Measurements from ENCODE around the gene CTDSP2.

Gene CTDSP2

GRCh38 chr12:57839996-57840395 lies 6.5 kb downstream of the CTDSP2 start:
- H3K36me3 ChIP-seq (replicated peaks): no peaks in the 10 kb centered on the region
- H3K27ac ChIP-seq: no peak overlapping the region
- in situ Hi-C loops (cut with HindIII; ENCODE audit: low pct_ligation_motif_present, low sequenced_read_pairs): no loop called here
- H3K4me3 ChIP-seq (ENCODE audit: low read depth, low read length): no peak overlapping the region
- no peaks in the 10 kb centered on the region for H3K27me3 ChIP-seq (replicated peaks)
- TF ChIP-seq, protein P1, sequence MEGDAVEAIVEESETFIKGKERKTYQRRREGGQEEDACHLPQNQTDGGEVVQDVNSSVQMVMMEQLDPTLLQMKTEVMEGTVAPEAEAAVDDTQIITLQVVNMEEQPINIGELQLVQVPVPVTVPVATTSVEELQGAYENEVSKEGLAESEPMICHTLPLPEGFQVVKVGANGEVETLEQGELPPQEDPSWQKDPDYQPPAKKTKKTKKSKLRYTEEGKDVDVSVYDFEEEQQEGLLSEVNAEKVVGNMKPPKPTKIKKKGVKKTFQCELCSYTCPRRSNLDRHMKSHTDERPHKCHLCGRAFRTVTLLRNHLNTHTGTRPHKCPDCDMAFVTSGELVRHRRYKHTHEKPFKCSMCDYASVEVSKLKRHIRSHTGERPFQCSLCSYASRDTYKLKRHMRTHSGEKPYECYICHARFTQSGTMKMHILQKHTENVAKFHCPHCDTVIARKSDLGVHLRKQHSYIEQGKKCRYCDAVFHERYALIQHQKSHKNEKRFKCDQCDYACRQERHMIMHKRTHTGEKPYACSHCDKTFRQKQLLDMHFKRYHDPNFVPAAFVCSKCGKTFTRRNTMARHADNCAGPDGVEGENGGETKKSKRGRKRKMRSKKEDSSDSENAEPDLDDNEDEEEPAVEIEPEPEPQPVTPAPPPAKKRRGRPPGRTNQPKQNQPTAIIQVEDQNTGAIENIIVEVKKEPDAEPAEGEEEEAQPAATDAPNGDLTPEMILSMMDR (IDR thresholded peaks at IDR 0.05; ENCODE audit: low read depth, low read length, missing control alignments): no peak
- DNase-seq: no peak

DNA sequence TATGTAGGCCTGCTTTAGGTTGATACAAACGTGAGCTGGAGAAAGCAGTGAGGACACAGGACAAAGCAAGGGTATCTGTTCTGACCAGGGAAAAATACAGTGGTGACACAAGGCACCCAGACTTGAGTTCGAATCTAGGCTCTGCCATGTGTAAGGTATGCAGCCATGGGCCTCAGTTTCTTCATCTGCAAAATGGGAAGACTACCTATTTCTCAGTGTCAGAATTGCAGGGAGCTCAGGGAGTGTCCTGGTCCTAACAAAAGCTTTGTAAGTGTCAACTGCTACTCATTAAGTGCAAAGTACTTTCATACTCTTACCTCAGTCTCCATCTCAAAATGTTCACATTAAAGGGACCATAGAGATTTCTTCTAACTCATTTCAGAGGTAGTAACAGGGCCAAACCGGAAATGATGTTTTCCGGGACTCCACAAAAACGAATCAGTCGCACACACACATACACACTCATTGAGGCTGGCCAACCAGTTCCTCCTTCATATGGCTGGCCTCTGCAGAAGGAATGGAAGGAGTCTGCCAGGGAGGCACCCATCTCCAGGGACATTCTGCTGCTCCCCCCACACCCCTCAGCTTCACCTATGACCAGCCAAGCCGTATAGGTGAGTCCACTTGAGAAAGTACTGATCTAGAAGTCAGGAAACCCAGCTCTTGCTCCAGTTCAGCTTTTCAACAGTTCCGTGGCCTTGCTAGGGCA lies 7.8 kb downstream of the CTDSP2 start:
- H3K4me3 ChIP-seq (ENCODE audit: low read depth, low read length): no peak overlapping the region
- no peaks in the 10 kb centered on the region for H3K27me3 ChIP-seq (replicated peaks)
- no peaks in the 10 kb centered on the region for H3K36me3 ChIP-seq (replicated peaks)
- DNase-seq: no peak
- no peak overlapping the region for H3K27ac ChIP-seq
- in situ Hi-C loops (cut with HindIII; ENCODE audit: low pct_ligation_motif_present, low sequenced_read_pairs): no loop called here
- TF ChIP-seq, protein P1 (IDR thresholded peaks at IDR 0.05; ENCODE audit: low read depth, low read length, missing control alignments): no peak

GRCh38 chr12:57837864-57838562 lies 8.5 kb downstream of the CTDSP2 start:
- Histone ChIP-seq H3K27ac (no peak overlapping the region), H3K36me3 (replicated peaks) (no peaks in the 10 kb centered on the region), H3K4me3 (ENCODE audit: low read depth, low read length) (no peak overlapping the region), H3K27me3 (replicated peaks) (no peaks in the 10 kb centered on the region)
- peak; percentile 56 for DNase-seq
- in situ Hi-C loops (cut with HindIII; ENCODE audit: low pct_ligation_motif_present, low sequenced_read_pairs): no loop called here
- TF ChIP-seq, protein P1 (IDR thresholded peaks at IDR 0.05; ENCODE audit: low read depth, low read length, missing control alignments): no peak

- Histone ChIP-seq H3K27me3 (replicated peaks) (no peaks in the 10 kb centered on the region), H3K36me3 (replicated peaks) (no peaks in the 10 kb centered on the region), H3K27ac (peak overlapping the region; percentile 25), H3K4me3 (ENCODE audit: low read depth, low read length) (no peak overlapping the region)
- in situ Hi-C loops (cut with HindIII; ENCODE audit: low pct_ligation_motif_present, low sequenced_read_pairs): no loop called here
- TF ChIP-seq, protein P1 (IDR thresholded peaks at IDR 0.05; ENCODE audit: low read depth, low read length, missing control alignments): no peak
- peak; percentile 80 for DNase-seq
These were observed 9.8 kb downstream of the CTDSP2 start for GRCh38 chr12:57836442-57837375.

GRCh38 chr12:57835366-57836288 lies 10.9 kb downstream of the CTDSP2 start:
- in situ Hi-C loops (cut with HindIII; ENCODE audit: low pct_ligation_motif_present, low sequenced_read_pairs): no loop called here
- TF ChIP-seq, protein P1 (IDR thresholded peaks at IDR 0.05; ENCODE audit: low read depth, low read length, missing control alignments): no peak
- no peak for DNase-seq
- no peak overlapping the region for H3K4me3 ChIP-seq (ENCODE audit: low read depth, low read length)
- H3K36me3 ChIP-seq (replicated peaks): no peaks in the 10 kb centered on the region
- no peak overlapping the region for H3K27ac ChIP-seq
- H3K27me3 ChIP-seq (replicated peaks): no peaks in the 10 kb centered on the region
